ENCODE measurements around the gene FGF22. TPM values are rescaled to one million over a fixed set of nuclear protein-coding genes. Genes with fewer than 3 reads are reported as not detected.
"Not testable (repeated sequence)": the region's sequence is repeated elsewhere in the genome, so short reads cannot be mapped to it uniquely, and the experiment has no call there.

The FGF22 gene
- total RNA-seq, 1 donor from 2014 or later = 0.10 TPM

GRCh38 chr19:607301-608154 is 32.2 kb upstream of the FGF22 start:
- DNase-seq (ENCODE audit: low read depth) = no peak

- no peak for DNase-seq (ENCODE audit: low read depth)
Observed at GRCh38 chr19:608155-609003, 31.3 kb upstream of the FGF22 start.

GRCh38 chr19:609004-609346 is 30.7 kb upstream of the FGF22 start:
- DNase-seq (ENCODE audit: low read depth) = no peak

- DNase-seq (ENCODE audit: low read depth) = no peak
Observed at GRCh38 chr19:610071-610800, 29.4 kb upstream of the FGF22 start.

GRCh38 chr19:610801-611480 is 28.7 kb upstream of the FGF22 start:
- DNase-seq (ENCODE audit: low read depth) = peak; percentile 70

- DNase-seq (ENCODE audit: low read depth) = peak; percentile 95
Observed at GRCh38 chr19:611481-611868, 28.2 kb upstream of the FGF22 start.

- DNase-seq (ENCODE audit: low read depth) = no peak
Observed at GRCh38 chr19:612941-613340, 26.7 kb upstream of the FGF22 start.

GRCh38 chr19:613732-614567 is 25.7 kb upstream of the FGF22 start:
- DNase-seq (ENCODE audit: low read depth) = no peak

GRCh38 chr19:615619-616018 is 24.1 kb upstream of the FGF22 start:
- DNase-seq (ENCODE audit: low read depth) = peak; percentile 16

GRCh38 chr19:616062-616700 is 23.5 kb upstream of the FGF22 start:
- DNase-seq (ENCODE audit: low read depth) = no peak

GRCh38 chr19:616747-617526 is 22.7 kb upstream of the FGF22 start:
- no peak for DNase-seq (ENCODE audit: low read depth)

GRCh38 chr19:617551-618246 is 22.0 kb upstream of the FGF22 start:
- no peak for DNase-seq (ENCODE audit: low read depth)

GRCh38 chr19:618247-618619 is 21.4 kb upstream of the FGF22 start:
- no peak for DNase-seq (ENCODE audit: low read depth)

GRCh38 chr19:618674-619285 is 20.9 kb upstream of the FGF22 start:
- no peak for DNase-seq (ENCODE audit: low read depth)

- DNase-seq (ENCODE audit: low read depth) = no peak
Observed at GRCh38 chr19:619286-620002, 20.2 kb upstream of the FGF22 start.

GRCh38 chr19:620166-620862 is 19.4 kb upstream of the FGF22 start:
- no peak for DNase-seq (ENCODE audit: low read depth)

GRCh38 chr19:621191-621590 is 18.5 kb upstream of the FGF22 start:
- not testable (repeated sequence) for DNase-seq (ENCODE audit: low read depth)
